ENCODE results near the gene PPP1R12C. TPM values are rescaled to one million over a fixed set of nuclear protein-coding genes. Genes with fewer than 3 reads are reported as not detected.

PPP1R12C gene
- total RNA-seq, 1 experiment from 2014 or later: 92.3 TPM

GRCh38 chr19:55118401-55118991 lies 1.1 kb upstream of the PPP1R12C start (continued):
- no peak for TF ChIP-seq HMGXB4 (CRISPR knock-in tag; IDR thresholded peaks at IDR 0.05)
- no peak for TF ChIP-seq FOXJ3 (CRISPR knock-in tag; IDR thresholded peaks at IDR 0.05; ENCODE audit: borderline replicate concordance)
- TF ChIP-seq SP1 (CRISPR knock-in tag; conservative IDR thresholded peaks at IDR 0.05): peak; percentile 57; the same call in 1 of the 2 replicates
- no peak for TF ChIP-seq NFE2L1 (CRISPR knock-in tag; IDR thresholded peaks at IDR 0.05)
- no peak for TF ChIP-seq TCF7 (CRISPR knock-in tag; IDR thresholded peaks at IDR 0.05; ENCODE audit: low read depth)
- TF ChIP-seq FOXP4 (CRISPR knock-in tag; IDR thresholded peaks at IDR 0.05): 0 out of 2 replicates have a peak, but pooled peaks have one; percentile 54
- no peak for TF ChIP-seq CTCF (IDR thresholded peaks at IDR 0.05)
- TF ChIP-seq ZNF263 (CRISPR knock-in tag; IDR thresholded peaks at IDR 0.05; ENCODE audit: low read depth): no peak

GRCh38 chr19:55117663-55118391 lies 390 bp upstream of the PPP1R12C start:
- Mint-ChIP-seq H3K27ac (peak overlapping the region; percentile 97), H3K9me3 (no peaks in the 10 kb centered on the region), H3K4me3 (peak overlapping the region; percentile 97), H3K27me3 (ENCODE audit: low read depth) (peaks cover 22% of the 10 kb centered on the region), H3K36me3 (no peaks in the 10 kb centered on the region), H3K4me1 (peaks cover 31% of the 10 kb centered on the region)
- TF ChIP-seq HMGXB4 (CRISPR knock-in tag; IDR thresholded peaks at IDR 0.05) (no peak), SMAD4 (CRISPR knock-in tag; IDR thresholded peaks at IDR 0.05) (no peak), SP1 (CRISPR knock-in tag; conservative IDR thresholded peaks at IDR 0.05) (peak; percentile 91), ZNF512 (CRISPR knock-in tag; IDR thresholded peaks at IDR 0.05; ENCODE audit: borderline replicate concordance) (no peak), ZNF416 (CRISPR knock-in tag; IDR thresholded peaks at IDR 0.05) (0 out of 2 replicates have a peak, but pooled peaks have one; percentile 22), CREM (CRISPR knock-in tag; IDR thresholded peaks at IDR 0.05) (peak; percentile 89; the same call in 1 of the 2 replicates), GABPB1 (CRISPR knock-in tag; IDR thresholded peaks at IDR 0.05) (peak; percentile 20; the same call in 1 of the 2 replicates), CTCF (IDR thresholded peaks at IDR 0.05) (no peak), TCF7 (CRISPR knock-in tag; IDR thresholded peaks at IDR 0.05; ENCODE audit: low read depth) (no peak), FOXK1 (CRISPR knock-in tag; IDR thresholded peaks at IDR 0.05) (peak; percentile 76; the same call in 1 of the 2 replicates), MAX (CRISPR knock-in tag; IDR thresholded peaks at IDR 0.05) (no peak), ZNF396 (CRISPR knock-in tag; IDR thresholded peaks at IDR 0.05; ENCODE audit: borderline replicate concordance) (no peak), NR3C1 (CRISPR knock-in tag; conservative IDR thresholded peaks at IDR 0.05; ENCODE audit: low read depth) (no peak), PRRX2 (CRISPR knock-in tag; IDR thresholded peaks at IDR 0.05) (no peak)
- POLR2A ChIA-PET: interaction anchor here (0.7 to 1.9 kb wide), 7 partner anchors 11 to 99 kb away, joined by 3 to 7 read pairs (median 3); no protein-coding TSS in a partner anchor
- DNase-seq (ENCODE audit: low spot score) (peak; percentile 98), ATAC-seq (peak; percentile 78)
- CTCF ChIA-PET: interaction anchor here (0.5 to 4.3 kb wide), 17 partner anchors 15 to 678 kb away, joined by 3 to 28 read pairs (median 7); partner anchors contain the start of genes DNAAF3 and KMT5C

Data from WTC11 (cell line).